ENCODE measurements around the gene LIPK.
A peak's percentile ranks its signal among the peaks of the same experiment; 100 is the strongest.
"Not testable (repeated sequence)": the region's sequence is repeated elsewhere in the genome, so short reads cannot be mapped to it uniquely, and the experiment has no call there.

LIPK gene

DNA sequence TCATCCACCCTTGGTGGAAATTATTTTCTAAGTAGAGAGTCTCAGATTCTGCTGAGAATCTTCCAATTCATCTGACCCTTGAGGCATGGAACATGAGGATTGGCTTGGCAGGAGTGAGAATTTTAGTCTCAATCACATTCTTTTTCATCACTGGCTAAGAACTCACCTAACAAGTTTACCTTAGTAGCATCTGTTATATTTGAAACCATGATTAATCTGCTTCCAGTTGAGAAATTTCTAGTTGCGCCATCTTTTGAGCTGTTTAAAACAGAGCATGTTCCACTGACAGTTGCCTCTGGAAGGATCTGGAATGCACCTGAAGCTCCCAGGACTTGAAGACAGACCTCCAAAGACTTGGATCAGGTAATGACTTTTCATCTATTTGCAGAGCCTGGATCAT lies at the start of gene LIPK:
TSS of gene LIPK (plus strand) at position 292 of the 400 bp plus-strand sequence. CDS start 18,295 bp downstream, outside the sequence.
- no peak for DNase-seq

GRCh38 chr10:88657901-88658300 lies 48.1 kb upstream of the LIPK start:
- DNase-seq: no peak

DNA sequence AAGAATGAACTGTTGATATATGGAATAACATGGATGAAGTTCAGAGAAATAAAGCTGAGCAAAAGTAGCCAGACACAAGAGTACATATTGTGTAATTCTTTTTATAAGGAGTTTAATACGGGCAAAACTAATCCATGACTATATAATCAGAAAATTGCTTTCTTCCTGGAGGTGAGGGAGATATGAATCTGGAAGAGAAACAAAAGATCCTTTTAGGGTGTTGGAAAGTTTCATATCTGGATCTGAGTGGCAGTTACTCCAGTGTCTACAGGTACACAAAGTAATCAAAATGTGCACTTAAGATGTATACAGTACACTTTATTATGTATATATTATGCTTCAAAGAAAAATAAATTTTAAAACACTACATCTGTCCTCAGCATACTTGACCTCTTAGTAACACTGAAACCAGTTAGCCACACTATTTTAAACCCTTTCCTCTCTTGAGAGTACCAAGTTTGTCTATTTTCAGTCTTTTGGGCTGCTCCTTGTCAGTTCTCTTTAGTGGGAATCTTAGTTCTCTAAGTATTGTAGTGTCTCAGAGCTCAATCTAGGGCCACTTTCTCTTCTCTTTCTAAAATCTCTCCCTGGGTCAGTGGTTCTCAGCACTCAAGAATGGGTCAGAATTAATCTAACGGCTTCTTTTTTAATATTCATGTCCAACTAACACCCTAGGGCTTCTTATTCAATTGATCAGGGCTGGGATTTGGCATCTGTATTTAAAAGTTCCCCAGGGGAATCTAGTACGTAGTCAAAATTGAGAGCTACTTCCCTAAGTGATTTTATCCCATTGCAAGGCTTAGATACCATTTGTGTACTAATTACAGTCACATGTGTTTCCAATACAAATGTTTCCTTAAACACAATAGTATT lies 46.1 kb upstream of the LIPK start:
- no peak for DNase-seq

GRCh38 chr10:88660598-88660884 lies 45.5 kb upstream of the LIPK start:
- DNase-seq: no peak

DNA sequence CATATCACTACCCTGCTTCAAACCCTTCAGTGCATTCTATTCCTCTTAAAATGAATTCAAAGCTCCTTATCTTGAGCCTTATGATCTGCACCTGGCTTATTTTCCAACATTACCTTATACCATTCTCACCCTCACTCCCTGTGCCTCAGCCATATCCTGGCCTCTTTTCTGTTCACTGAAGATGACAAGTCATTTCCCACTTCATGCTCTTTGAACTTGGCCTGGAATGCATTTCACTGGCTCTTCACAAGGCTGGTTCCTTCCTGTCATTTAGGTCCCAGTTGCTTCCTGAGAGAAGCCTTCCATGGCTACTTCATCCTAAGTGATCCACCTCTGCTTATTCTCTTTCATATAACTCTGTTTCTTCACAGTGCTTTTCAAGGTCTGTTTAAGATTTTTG lies 45.0 kb upstream of the LIPK start:
- DNase-seq: no peak

- DNase-seq: no peak
Measured at GRCh38 chr10:88661577-88661976, 44.5 kb upstream of the LIPK start.

GRCh38 chr10:88663153-88663552 lies 42.9 kb upstream of the LIPK start:
- DNase-seq: not testable (repeated sequence)

DNA sequence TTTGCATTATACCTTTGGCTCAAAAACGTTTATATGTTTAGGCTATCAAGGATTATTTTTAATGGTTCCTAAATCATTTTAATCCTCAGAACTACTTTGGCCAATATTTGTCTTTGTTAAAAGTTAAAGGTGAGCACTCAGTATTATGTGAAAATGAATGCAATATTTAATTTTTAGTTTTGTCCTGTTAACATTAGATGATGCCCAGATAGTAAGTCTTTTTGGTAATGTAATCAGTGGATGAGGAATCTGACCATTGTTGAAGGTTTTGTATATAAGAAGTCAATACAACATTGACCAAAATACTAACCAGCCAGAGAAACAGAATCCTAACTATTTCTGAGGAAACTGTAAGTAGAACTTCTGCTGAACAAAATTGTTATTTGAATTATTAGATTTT lies 41.9 kb upstream of the LIPK start, which contains the start of gene LIPF:
TSS of gene LIPF (plus strand) at position 301 of the 400 bp plus-strand sequence. CDS start 2,856 bp downstream, outside the sequence.
- DNase-seq: no peak

DNA sequence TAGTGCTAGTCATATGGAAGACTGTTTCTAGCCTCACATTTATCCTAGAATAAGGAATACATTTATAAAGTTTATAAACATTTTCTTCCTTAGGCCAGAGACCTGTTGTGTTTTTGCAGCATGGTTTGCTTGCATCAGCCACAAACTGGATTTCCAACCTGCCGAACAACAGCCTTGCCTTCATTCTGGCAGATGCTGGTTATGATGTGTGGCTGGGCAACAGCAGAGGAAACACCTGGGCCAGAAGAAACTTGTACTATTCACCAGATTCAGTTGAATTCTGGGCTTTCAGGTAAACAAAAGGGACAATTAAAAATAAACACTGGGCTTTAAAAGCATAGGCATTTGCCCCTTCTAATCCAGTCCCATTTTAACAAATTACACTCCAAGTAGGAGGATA lies 37.6 kb upstream of the LIPK start:
- no peak for DNase-seq

GRCh38 chr10:88670497-88670896 lies 35.6 kb upstream of the LIPK start:
- DNase-seq: no peak

- no peak for DNase-seq
Measured at GRCh38 chr10:88672041-88672440, 34.0 kb upstream of the LIPK start.

- DNase-seq: no peak
Measured at GRCh38 chr10:88676283-88677060, 29.6 kb upstream of the LIPK start.

DNA sequence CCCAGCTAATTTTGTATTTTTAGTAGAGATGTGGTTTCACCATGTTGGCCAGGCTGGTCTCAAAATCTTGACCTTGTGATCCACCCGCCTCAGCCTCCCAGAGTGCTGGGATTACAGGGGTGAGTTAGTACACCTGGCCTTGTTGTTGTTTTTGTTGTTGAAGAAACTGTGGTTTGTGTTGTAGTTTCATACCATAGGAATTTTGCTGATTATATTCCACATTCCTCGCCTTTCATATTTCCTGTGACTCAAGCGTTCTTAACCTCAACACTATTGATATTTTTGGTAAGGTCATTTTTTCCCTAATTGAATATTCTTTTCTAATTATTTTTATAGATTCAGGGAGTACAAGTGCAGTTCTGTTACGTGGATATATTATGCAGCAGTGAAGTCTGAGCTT lies 25.1 kb upstream of the LIPK start:
- peak in 1 of 2 experiments; percentile 30 for DNase-seq

DNA sequence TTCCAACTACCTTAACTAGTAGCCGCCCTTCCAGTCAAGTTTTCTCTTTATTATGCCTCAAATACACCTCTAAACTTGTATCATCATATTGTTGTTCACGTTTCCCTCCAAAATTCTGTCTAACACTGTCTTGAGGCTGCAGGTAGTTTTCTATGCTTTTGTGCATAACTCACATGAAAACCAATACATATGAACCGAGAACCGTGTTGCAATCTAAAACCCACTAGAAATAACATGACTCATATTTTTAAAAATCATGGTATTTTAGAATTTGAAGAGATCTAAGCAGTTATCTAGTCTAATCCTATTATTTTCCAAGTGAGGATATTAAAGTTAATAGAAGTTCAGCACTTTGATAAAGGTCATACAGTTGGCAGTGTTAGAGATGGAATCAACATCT lies 23.6 kb upstream of the LIPK start:
- no peak for DNase-seq

DNA sequence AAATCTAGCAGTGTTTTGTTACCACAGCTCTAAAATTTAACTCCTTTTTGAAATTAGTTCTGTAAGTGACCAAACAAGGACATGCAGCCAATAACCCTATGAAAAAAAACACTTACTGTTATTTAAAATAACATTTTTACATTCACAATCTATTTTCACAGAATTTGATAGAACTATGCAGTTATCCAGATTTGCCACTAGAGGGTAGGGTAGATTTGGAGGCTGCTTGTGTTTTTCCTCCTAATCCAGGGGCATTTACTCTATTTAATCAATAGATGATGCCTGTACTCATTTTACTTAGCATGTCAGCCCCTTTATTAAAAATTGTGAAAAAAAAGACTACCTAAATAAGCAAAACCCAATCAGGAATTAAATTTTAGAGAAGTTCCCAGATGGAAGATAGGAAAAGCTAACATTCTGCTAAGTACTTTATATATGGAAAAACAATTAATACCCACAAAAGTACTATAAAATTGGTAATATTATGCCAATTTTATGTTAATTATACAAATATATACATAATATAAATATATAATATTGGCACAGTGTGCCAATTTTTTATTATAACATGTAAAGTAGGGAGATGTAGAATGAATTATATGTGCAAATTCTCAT lies 18.1 kb upstream of the LIPK start:
- peak in 1 of 2 experiments; percentile 30 for DNase-seq

DNA sequence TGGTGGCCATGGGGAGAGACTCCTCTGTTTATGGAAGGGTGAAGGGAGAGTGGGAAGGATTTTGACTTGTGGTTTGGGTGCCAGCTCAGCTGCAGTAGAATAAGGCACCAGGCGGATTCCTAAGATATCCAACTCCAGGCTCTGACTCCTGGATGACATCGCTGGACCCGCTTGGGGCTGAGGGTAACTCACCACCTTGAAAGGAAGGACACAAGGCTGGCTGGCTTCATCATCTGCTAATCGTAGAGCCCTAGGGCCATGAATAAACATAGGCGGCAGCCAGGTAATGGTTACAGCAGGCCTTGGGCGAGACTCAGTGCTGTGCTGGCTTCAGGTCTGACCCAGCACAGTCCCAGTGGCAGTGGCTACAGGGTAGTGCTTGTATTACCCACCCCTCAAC lies 16.7 kb upstream of the LIPK start:
- DNase-seq: no peak

GRCh38 chr10:88693392-88694020 lies 12.5 kb upstream of the LIPK start:
- DNase-seq: peak in 1 of 2 experiments; percentile 1

- DNase-seq: no peak
Measured at GRCh38 chr10:88702848-88703597, 3.0 kb upstream of the LIPK start.

- DNase-seq: peak in 1 of 2 experiments; percentile 28
Measured at GRCh38 chr10:88707429-88708155, 1.5 kb downstream of the LIPK start.

DNA sequence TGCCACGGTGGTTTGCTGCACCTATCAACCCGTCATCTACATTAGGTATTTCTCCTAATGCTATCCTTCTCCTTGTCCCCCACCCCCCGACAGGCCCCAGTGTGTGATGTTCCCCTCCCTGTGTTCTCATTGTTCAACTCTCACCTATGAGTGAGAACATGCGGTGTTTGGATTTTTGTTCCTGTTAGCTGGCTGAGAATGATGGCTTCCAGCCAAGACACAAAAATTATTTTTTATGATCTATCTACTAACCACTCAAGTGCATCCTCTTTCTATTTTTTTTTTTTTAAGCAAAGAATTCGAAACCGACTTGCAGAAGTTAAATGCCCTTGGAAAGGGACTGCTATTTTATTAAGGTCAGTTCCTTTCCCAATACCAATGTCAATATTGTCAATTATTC lies 3.3 kb downstream of the LIPK start:
- not testable (repeated sequence) for DNase-seq

GRCh38 chr10:88715517-88715916 lies 9.5 kb downstream of the LIPK start:
- DNase-seq: no peak

- no peak for DNase-seq
Measured at GRCh38 chr10:88721392-88721791, 15.3 kb downstream of the LIPK start.

All from SW 1271 (cell line).